Measurements from ENCODE around the gene TNFRSF11A. TPM values are rescaled to one million over a fixed set of nuclear protein-coding genes. Genes with fewer than 3 reads are reported as not detected.

Gene TNFRSF11A
- total RNA-seq, 1 donor from 2014 or later = 0.19 TPM

DNA sequence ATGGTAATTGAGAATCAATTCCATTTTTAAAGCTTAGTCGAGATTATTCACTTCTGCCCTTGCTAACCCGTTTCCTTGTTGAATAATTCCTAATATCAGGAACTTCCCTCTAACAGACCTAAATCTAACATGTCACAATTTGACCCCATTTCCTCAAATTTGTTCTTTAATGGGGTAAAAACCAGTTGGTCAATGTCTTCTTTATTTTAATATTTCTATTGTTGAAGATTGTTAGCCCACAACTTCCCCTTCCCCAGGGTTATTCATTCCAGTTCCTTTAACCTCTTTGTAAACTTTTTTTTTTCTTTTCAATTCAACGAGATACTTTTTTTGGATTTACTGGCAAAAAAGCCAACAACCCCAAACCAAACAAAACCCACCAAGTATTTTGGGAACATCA is 7.3 kb downstream of the TNFRSF11A start:
- H3K27me3 Mint-ChIP-seq (ENCODE audit: unreplicated experiment) = peaks cover 39% of the 10 kb centered on the region
- H3K36me3 Mint-ChIP-seq (ENCODE audit: unreplicated experiment) = no peaks in the 10 kb centered on the region
- TF ChIP-seq CTCF (IDR thresholded peaks at IDR 0.05) = no peak
- H3K4me1 Mint-ChIP-seq (ENCODE audit: unreplicated experiment) = peaks cover 10% of the 10 kb centered on the region
- no peaks in the 10 kb centered on the region for H3K9me3 Mint-ChIP-seq (ENCODE audit: unreplicated experiment)
- H3K4me3 Mint-ChIP-seq (ENCODE audit: unreplicated experiment) = no peak overlapping the region
- DNase-seq (ENCODE audit: extremely low spot score, unreplicated experiment) = no peak
- no peak overlapping the region for H3K27ac Mint-ChIP-seq (ENCODE audit: unreplicated experiment)

DNA sequence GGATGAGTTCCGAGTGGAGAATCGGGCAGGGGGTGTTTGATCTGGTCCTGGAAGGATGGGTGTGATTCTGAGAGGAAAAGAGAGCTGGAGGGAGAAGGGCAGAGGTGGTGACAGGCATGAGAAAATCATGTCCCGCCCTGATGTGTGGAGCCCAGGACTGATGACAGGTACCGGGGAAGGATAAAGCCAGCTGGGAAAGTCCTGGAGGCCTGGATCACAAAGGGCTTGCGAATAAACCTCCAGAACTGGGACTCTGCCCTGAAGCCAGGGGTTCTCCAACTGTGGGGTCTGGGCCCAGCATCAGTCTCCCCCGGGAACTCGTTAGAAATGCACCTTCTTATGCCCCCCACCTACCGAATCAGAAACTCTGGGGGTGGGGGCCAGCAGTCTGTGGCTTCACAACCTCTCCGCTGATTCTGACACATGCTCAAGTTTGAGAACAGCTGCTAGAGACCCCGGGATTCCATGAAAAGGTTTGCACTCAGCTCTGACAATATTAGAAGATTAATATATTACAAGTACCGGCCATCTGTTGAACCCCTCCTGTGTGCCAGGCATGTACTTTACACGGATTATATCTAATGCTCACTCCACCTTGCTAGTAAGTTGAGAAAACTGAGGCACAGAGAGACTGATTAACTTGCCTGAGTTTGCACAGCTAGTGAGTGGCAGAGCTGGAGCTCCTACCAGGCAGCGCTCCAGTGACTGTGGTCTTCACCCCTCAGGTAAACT is 8.0 kb downstream of the TNFRSF11A start:
- DNase-seq (ENCODE audit: extremely low spot score, unreplicated experiment) = no peak
- H3K36me3 Mint-ChIP-seq (ENCODE audit: unreplicated experiment) = no peaks in the 10 kb centered on the region
- TF ChIP-seq CTCF (IDR thresholded peaks at IDR 0.05) = no peak
- H3K9me3 Mint-ChIP-seq (ENCODE audit: unreplicated experiment) = no peaks in the 10 kb centered on the region
- peaks cover 10% of the 10 kb centered on the region for H3K4me1 Mint-ChIP-seq (ENCODE audit: unreplicated experiment)
- no peak overlapping the region for H3K4me3 Mint-ChIP-seq (ENCODE audit: unreplicated experiment)
- no peak overlapping the region for H3K27ac Mint-ChIP-seq (ENCODE audit: unreplicated experiment)
- H3K27me3 Mint-ChIP-seq (ENCODE audit: unreplicated experiment) = peaks cover 40% of the 10 kb centered on the region

DNA sequence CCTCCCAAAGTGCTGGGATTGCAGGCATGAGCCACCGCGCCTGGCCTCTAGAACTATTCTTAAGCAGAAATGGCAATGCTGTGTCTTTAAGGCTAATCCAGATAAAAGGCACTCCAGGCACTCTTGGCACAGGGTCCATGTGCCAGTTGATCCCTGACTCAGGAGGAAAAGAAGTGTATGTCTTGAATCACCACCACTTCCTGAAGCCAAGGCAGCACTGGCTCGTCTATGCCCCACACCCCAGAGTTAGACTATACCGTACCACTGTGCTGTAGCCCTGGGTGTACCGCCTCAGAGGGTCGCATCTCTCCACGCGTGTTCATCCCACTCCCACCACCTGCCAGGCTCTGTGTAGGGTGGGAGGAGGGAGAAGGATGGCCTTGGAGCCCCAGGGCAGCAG is 9.0 kb downstream of the TNFRSF11A start:
- DNase-seq (ENCODE audit: extremely low spot score, unreplicated experiment) = no peak
- Mint-ChIP-seq H3K27me3 (ENCODE audit: unreplicated experiment) (peaks cover 47% of the 10 kb centered on the region), H3K4me1 (ENCODE audit: unreplicated experiment) (peaks cover 10% of the 10 kb centered on the region), H3K27ac (ENCODE audit: unreplicated experiment) (no peak overlapping the region), H3K4me3 (ENCODE audit: unreplicated experiment) (no peak overlapping the region), H3K9me3 (ENCODE audit: unreplicated experiment) (no peaks in the 10 kb centered on the region), H3K36me3 (ENCODE audit: unreplicated experiment) (no peaks in the 10 kb centered on the region)
- TF ChIP-seq CTCF (IDR thresholded peaks at IDR 0.05) = no peak

DNA sequence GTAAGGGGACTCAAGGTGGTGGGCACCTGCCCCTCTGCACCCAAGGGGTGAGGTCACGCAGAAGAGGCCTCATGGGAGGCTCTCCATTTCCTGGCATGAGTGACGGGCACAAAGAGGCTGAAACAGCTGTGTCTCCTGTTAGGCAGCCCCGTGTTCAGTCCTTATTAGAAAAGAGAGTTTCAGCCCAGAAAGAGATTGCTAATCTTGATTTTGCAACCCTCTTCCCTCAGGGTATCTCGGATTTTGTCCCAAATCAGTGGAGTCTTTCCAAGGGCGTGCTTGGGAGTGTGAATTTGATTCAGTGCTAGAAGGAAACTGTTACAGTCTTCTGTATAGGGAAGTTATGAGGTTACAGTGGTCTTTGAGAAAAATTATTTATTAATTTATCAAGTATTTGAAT is 10.4 kb downstream of the TNFRSF11A start:
- peaks cover 51% of the 10 kb centered on the region for H3K27me3 Mint-ChIP-seq (ENCODE audit: unreplicated experiment)
- no peaks in the 10 kb centered on the region for H3K4me1 Mint-ChIP-seq (ENCODE audit: unreplicated experiment)

DNA sequence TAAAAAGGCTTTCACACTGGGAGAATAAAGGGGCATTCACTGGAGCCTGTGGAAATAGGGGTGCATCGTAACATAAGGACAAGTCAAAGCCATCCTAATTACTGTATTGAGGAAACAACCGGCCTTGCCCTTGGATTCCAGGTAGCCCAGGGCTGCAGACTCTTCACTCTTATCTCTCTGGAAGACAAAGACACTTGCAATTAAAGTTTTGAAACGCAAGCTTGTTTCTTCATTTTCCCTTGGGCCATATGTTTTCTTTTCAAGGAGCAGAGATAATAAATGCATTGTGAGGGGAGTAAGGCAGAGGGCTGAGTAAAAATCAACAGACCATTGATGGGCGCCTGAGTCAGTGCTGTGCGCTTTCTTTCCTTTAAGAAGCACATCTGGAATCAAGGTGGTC is 11.5 kb downstream of the TNFRSF11A start:
- H3K27ac Mint-ChIP-seq (ENCODE audit: unreplicated experiment) = no peak overlapping the region
- no peak for TF ChIP-seq CTCF (IDR thresholded peaks at IDR 0.05)
- no peak overlapping the region for H3K4me3 Mint-ChIP-seq (ENCODE audit: unreplicated experiment)
- H3K36me3 Mint-ChIP-seq (ENCODE audit: unreplicated experiment) = no peaks in the 10 kb centered on the region
- H3K27me3 Mint-ChIP-seq (ENCODE audit: unreplicated experiment) = peaks cover 56% of the 10 kb centered on the region
- no peaks in the 10 kb centered on the region for H3K9me3 Mint-ChIP-seq (ENCODE audit: unreplicated experiment)
- no peaks in the 10 kb centered on the region for H3K4me1 Mint-ChIP-seq (ENCODE audit: unreplicated experiment)
- DNase-seq (ENCODE audit: extremely low spot score, unreplicated experiment) = no peak

More for the DNA sequence above, 10.4 kb downstream of the TNFRSF11A start:
- H3K9me3 Mint-ChIP-seq (ENCODE audit: unreplicated experiment) = no peaks in the 10 kb centered on the region
- H3K27ac Mint-ChIP-seq (ENCODE audit: unreplicated experiment) = no peak overlapping the region
- DNase-seq (ENCODE audit: extremely low spot score, unreplicated experiment) = no peak
- no peak overlapping the region for H3K4me3 Mint-ChIP-seq (ENCODE audit: unreplicated experiment)
- no peaks in the 10 kb centered on the region for H3K36me3 Mint-ChIP-seq (ENCODE audit: unreplicated experiment)
- no peak for TF ChIP-seq CTCF (IDR thresholded peaks at IDR 0.05)

Measured in osteocyte (in vitro differentiated cells).